HCEC 1CT (cell line): ENCODE measurements around the gene FAM234A.
"Not testable (repeated sequence)": the region's sequence is repeated elsewhere in the genome, so short reads cannot be mapped to it uniquely, and the experiment has no call there.

Source experiments
- DNase-seq: peaks from one replicate; pipeline ENCODE4 v3.0.0-alpha.2; 2017

FAM234A gene

DNA sequence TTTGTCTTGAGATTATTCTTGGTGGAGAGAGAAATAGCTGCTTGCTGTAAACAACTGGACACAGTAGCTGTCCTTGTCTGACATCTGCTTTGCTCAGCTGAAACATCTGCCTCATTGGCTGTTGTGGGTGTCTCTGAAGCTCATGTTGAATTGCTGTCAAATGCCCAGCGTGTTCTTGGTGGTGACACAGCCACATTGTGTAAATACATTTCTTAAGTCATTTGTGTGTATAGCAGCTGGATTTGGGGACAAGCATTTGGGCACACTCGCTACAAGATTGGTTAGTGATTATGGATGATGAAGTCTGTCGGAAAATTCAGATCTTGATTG is 5.3 kb downstream of the FAM234A start:
- no peak for DNase-seq

DNA sequence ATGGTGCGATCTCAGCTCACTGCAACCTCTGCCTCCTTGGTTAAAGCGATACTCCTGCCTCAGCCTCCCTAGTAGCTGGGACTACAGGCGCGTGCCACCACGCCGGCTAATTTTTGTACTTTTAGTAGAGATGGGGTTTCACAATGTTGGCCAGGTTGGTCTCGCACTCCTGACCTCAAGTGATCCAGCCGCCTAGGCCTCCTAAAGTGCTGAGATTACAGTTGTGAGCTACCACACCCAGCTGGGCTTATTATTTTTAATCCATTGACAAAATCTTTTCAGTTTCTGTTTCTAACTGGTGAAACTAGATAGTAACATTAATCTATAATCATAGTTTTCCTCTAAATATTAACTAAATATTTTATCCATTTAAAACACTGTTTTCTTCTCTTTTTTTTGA is 5.9 kb downstream of the FAM234A start:
- no peak for DNase-seq

DNA sequence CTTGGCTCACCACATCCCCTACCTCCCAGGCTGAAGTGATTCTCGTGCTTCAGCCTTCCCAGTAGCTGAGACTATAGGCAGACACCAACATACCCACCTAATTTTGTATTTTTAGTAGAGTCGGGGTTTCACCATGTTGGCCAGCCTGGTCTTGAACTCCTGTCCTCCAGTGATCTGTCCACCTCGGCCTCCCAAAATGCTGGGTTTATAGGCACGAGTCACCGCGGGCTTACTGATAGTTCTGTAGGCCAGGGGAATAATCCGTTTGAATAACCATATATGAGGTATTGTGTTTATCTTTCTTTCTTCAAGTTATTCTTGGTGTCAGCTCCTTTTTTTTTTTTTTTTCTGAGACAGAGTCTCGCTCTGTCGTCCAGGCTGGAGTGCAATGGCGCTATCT is 7.7 kb downstream of the FAM234A start:
- DNase-seq = no peak

DNA sequence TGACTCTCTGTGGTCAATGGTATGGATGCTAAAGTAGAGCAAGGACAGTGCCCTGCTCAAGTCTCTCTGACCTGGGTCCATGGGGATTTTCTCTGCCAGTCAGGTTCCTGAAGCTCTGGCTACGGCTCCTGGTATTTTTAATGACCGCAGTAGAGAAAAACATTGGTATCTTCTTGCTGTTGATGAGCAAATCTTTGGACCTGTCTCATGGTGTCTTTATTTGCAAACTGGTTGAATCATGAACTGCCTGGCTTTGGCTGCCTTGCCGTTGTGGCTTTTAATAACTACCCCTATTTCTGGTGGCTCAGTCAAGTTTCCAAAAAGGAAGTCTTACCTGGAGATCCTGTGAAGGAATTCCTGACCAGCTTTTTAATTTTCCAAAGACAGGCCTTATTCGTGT is 8.7 kb downstream of the FAM234A start:
- DNase-seq = no peak

DNA sequence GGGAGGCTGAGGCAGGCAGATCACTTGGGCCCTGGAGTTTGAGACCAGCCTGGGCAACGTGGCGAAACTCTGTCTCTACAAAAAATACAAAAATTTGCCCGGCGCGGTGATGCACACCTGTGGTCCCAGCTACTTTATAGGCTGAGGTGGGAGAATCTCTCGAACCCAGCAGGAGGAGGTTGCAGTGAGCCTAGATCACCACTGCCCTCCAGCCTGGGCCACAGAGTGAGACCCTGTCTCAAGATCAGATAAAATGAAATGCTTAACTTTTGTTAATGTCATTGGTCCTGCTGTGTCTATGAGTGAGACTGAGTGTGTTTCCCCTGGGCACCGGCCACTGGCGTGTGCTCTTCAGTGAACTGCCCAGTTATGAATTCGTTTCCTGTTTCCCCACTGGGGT is 10.5 kb downstream of the FAM234A start:
- DNase-seq = no peak

DNA sequence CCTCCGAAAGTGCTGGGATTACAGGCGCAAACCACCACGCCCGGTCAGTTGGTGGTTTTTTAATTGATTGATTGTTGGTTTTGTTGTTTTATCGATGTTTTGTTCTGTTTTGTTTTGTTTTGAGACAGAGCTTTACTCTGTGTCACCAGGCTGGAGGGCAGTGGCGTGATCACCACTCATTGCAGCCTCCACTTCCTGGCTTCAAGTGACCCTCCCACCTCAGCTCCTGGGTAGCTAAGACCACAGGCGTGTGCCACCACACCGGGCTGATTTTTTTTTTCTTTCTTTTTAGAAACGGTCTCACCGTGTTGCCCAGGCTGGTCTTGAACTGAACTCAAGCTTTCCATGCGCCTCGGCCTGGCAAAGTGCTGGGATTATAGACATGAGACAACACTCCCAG is 12.4 kb downstream of the FAM234A start:
- DNase-seq = no peak

DNA sequence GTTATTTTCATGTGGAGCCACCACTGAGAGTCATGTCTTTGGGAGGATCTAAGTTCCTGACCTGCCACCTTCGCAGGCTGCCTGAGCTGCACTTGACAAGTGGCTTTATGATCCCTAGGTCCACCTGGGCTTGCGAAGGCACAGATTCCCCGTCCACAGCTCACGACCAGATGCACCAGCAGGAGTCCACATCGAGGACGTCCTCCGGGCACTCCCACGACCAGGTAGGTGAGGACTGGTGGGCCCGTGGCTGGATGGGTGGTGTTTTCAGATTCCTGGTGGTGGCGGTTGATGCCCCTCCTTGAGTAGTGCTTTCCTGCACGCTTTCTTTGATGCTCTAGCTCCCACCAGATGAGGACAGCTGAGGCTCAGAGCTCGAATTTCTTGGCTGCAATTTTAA is 14.8 kb downstream of the FAM234A start:
- no peak for DNase-seq

DNA sequence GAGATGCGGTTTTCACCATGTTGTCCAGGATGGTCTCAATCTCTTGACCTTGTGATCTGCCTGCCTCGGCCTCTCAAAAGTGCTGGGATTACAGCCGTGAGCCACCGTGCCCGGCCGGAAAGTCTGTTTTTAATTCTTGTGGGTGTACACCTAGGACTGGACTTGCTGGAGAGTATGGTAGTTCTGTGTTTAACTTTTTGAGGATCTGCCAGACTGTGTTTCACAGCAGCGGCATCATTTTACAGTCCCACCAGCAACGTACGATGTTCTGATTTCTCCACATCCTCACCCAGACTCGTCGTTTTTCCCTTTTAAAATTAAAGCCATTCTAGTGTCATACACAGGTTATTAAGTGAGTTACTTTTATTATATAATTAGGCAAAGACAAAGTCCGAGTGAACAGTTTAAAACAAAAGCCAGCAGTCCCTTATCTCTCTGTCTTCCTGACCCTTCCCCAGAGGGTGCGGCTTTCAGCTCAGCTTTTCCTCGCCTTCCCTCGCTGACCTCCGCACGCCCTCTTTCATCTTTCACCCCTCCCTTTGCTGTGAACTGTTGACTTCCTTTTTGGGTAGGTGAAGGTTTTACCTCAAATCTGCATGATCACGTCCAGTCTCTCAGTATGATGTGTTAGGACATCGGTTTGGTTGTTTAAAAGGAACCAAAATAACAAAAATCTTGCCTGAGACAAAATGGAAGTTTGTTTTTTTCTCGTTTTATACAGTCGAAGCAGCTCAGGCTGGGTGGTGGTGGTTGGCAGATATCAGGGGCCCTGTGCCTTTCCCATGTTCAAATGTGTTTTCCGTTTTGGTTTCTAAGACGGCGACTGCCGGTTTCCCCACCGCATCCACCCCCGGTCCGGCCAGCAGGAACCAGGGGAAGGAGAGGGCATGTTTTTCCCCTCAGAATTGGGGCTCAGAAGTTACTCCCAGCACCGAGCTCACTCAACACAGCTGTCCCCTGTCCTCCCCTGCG is 18.0 kb downstream of the FAM234A start:
- DNase-seq = no peak

DNA sequence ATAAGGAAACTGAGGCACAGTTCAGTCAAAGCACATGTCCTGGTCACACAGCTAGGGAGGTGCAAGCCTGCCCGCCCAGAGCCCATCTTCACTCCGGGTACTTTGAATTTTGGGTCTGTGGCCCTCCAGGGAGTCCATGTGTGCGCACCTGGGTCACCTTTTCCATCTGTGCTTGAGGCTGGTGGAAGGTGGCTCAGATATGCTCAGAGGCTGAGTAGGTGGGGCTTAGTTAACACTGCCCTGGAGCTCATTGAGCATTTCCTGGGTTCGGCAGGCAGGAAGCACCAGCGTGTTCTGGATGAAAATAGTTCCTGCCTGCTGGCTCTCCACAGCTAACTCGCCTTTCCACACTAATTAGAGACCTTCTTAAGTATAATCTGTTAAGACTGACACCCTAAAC is 19.2 kb downstream of the FAM234A start:
- DNase-seq = no peak

DNA sequence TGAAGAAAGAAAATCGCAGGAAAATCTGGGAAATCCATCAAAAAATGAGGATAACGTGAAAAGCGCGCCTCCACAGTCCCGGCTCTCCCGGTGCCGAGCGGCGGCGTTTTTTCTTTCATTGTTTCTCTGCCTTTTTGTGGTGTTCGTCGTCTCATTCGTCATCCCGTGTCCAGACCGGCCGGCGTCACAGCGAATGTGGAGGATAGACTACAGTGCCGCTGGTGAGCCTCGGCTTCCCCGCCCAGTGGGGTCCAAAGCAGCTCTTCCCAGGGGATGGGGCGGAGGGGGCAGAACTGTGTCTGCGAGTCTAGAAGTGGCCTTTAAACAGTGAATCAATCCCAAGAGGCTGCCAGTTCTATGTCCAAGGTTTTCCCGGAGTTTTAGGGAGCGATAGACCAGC is 19.8 kb downstream of the FAM234A start:
- no peak for DNase-seq

DNA sequence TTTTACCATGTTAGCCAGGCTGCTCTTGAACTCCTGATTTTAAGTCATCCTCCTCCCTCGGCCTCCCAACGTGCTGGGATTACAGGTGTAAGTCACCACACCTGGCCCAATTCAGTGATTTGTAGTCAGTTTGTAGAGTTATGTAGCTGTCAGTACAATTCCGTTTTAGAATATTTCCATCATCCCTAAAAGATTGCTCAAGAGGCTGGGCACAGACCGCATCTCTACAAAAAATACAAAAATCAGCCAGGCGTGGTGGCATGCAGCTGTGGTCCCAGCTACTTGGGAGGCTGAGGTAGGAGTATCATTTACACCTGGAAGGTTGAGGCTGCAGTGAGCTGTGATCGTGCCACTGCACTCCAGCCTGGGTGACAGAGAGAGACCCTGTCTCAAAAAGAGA is 20.6 kb downstream of the FAM234A start:
- no peak for DNase-seq

DNA sequence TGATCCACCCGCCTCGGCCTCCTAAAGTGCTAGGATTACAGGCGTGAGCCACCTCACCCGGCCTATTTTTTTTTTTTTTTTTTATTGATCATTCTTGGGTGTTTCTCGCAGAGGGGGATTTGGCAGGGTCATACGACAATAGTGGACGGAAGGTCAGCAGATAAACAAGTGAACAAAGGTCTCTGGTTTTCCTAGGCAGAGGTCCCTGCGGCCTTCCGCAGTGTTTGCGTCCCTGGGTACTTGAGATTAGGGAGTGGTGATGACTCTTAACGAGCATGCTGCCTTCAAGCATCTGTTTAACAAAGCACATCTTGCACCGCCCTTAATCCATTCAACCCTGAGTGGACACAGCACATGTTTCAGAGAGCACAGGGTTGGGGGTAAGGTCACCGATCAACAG is 23.5 kb downstream of the FAM234A start:
- not testable (repeated sequence) for DNase-seq

DNA sequence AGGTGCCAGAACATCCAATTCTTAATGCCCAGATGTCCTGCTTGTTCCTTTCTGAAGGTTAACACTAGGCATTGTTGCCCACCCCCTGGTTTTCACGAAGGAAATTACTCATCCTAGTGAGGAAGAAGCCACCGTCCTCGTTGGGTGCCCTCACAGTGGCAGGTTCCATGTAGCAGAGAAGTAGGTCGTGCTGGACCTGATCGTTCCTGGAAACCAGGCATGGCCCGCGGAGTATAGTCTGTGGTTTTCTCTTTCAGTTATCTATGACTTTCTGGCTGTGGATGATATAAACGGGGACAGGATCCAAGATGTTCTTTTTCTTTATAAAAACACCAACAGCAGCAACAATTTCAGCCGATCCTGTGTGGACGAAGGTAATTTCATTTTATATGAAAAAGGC is 24.6 kb downstream of the FAM234A start:
- DNase-seq = no peak

DNA sequence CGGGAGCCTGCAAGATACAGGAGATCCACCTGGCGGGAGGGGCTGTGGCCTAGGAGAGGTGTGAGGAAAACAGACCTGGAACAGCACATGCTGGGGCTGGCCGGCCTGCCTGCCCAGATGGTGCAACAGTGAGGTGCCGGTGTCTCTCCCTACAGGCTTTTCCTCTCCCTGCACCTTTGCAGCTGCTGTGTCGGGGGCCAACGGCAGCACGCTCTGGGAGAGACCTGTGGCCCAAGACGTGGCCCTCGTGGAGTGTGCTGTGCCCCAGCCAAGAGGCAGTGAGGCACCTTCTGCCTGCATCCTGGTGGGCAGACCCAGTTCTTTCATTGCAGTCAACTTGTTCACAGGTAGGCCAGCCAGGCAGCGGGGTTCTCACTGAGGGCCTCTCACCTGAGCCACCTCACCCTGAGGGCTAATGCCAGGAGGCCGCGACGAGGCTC is 25.2 kb downstream of the FAM234A start:
- no peak for DNase-seq

DNA sequence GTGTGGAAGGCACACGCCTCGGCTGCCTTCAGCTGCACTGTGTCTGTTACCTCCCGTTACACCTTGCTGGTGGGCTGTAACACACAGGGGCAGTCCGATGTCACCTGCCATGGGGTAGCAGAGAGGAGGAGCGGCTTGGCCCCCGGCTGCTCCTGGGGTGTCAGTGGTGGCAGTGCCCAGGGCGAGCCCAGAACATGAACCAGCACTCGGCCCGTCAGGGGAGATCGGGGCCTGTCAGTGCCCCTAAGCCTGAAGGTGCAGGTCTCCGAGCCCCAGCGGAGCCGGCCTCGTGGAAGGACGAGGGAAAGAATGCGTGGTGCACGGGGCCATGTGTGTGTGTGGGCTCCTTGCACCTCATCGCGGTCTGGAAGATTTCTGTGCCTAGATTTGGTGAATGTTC is 25.7 kb downstream of the FAM234A start:
- no peak for DNase-seq

DNA sequence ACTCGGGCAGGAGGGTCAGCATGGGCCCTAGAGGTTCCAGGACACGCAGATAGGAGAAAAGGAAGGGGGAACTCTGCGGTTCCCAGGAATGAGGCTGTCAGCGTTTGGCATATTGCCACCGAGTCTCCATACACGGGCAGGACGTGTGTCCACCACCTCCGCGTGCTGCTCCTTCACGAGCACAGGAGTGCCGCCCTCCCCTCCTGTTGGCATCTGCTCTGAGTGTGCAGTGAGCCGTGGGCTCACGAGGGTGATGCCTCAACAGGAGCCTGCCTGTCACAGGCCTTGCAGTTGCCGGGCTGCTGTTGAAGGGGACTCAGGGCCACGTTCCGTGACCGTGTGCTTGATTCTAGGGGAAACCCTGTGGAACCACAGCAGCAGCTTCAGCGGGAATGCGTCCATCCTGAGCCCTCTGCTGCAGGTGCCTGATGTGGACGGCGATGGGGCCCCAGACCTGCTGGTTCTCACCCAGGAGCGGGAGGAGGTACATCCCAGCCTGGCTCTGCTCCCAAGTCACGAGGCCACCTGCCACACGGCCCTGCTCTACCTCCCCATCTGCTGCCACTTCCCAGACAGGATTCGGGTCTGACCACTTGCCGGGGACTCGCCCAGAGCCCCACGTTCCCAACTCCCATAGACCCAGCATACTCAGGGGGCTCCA is 26.5 kb downstream of the FAM234A start:
- DNase-seq = no peak

DNA sequence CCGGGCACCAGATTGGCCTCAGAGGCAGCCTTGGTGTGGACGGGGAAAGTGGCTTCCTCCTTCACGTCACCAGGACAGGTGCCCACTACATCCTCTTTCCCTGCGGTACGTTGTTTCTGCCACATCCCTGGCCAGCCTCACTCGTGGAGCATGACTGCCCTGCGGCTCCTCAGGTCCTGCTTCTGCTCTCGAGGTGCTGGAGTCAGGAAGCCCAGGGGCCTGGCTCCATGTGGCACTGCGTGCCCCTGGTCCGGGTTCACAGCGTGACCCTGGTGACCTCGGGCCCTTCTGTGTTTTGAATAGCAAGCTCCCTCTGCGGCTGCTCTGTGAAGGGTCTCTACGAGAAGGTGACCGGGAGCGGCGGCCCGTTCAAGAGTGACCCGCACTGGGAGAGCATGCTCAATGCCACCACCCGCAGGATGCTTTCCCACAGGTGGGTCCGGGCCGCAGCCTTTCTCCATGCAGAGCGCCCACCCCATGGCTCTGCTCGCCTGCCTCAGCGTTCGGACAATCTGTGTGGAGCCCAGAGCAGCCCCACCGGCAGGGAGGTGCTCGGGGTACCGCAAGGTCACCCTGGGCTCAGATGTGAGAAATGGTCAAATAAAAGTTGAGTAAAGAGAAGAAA is 27.6 kb downstream of the FAM234A start:
- DNase-seq = no peak

DNA sequence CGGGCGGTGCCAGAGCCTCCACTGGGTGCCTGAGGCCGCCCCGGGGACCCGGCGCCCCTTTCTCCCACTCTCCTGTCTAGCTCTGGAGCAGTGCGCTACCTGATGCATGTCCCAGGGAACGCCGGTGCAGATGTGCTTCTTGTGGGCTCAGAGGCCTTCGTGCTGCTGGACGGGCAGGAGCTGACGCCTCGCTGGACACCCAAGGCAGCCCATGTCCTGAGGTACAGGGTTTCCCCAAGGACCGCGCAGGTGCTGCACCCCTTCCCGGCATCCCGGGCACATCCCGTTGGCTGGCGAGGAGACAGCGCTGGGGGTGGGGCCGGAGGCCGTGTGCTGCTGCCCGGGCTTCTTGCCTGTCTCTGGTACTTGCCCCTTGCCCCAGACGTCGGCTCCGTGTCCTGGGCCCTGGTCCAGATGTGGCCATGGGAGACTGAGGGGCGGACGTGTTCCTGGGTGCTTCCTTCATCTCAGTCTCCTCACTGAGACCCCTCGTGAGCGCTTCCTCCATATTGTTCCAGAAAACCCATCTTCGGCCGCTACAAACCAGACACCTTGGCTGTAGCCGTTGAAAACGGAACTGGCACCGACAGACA is 28.7 kb downstream of the FAM234A start:
- DNase-seq = no peak

DNA sequence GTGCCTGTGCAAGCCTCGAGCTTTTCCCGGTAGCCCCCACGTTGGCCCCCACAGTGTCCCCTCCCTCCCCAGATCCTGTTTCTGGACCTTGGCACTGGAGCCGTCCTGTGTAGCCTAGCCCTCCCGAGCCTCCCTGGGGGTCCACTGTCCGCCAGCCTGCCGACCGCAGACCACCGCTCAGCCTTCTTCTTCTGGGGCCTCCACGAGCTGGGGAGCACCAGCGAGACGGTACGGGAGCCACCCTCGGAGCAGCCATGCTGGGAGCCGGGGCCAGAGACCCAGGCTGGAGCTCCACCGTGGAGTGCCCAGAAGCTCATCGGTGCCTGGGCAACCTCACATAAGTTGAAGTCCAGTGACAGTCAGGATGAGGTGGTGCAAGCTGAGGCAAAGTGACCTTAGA is 29.3 kb downstream of the FAM234A start:
- DNase-seq = no peak

DNA sequence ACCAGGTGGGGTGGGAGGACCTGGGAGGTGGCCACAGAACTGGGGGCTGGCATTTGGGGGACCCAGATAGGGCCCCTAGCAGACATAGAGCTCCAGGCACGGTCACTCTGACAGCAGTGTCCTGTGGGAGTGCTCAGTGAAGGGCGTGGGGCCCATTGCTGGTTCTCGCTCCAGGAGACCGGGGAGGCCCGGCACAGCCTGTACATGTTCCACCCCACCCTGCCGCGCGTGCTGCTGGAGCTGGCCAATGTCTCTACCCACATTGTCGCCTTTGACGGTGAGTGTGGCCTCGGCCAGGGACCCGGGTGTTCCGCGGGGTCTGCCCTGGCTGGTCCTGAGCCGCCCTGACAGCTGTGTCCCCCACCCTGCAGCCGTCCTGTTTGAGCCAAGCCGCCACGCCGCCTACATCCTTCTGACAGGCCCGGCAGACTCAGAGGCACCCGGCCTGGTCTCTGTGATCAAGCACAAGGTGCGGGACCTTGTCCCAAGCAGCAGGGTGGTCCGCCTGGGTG is 29.9 kb downstream of the FAM234A start:
- no peak for DNase-seq

DNA sequence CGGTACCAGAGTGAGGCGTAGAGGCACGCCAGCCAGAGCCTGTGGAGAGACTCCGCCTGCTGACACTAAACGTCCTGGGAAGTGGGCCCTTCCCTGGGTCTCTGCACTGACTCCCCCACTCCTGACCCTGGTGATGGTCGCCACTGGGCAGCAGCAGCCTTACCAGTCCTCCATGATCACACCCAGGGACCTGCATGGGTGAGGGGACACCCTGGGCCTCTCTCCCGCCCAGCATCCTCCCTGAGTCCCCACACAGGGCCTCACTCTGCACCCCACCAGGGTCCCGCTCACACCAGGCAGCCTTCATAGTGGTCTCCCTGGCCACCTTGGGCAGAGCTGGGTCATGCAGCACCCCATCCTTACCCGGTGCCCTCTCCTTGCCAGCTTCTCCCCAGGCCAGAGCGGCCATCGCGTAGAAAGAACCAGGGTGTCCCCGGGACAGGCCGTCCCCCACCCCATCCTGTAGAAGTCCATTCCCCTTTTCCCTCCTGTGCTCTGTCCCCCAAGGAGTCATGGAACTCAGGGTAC is 30.4 kb downstream of the FAM234A start:
- no peak for DNase-seq

DNA sequence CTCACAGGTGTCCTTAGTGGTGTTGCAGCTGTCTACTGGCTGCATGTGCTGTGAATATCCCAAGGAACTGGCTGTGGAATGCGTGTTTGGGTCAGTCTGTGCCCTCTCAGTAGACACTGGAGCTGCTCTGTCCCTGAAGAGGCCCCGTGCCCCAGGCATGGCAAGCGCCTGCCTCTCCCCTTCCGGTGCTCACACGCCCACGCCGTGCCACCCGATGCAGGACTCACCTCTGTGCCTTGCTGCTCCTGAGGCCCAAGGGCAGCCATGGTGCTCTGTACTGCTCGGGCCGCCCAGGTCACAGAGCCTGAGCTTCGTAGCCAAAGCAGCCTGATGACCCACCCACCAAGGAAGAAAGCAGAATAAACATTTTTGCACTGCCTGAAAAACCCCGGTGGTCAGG is 31.1 kb downstream of the FAM234A start:
- DNase-seq = no peak
